GM12878 (cell line): ENCODE measurements around the gene MS4A6A.

Experiments used
- FOXK2 ChIP-seq: fragments of 450-650 bp; IDR thresholded peaks from 2 replicates; pipeline ENCODE4 v1.6.1; 2017; ENCODE audit warnings: mild to moderate bottlenecking, moderate library complexity
- POLR2AphosphoS5 ChIP-seq: IDR thresholded peaks from 2 replicates; pipeline ENCODE4 v1.6.1; 2011; ENCODE audit warnings: mild to moderate bottlenecking, low read length, inconsistent platforms
- RFX5 ChIP-seq: IDR thresholded peaks from 2 replicates; pipeline ENCODE4 v1.6.1; 2011; ENCODE audit warnings: low read depth, low read length, improper control_type of control experiment
- SMC3 ChIP-seq: IDR thresholded peaks from 2 replicates; pipeline ENCODE4 v1.6.1; 2011; ENCODE audit warnings: low read length, improper control_type of control experiment, borderline replicate concordance
- TF ChIP-seq, protein P1 (sequence below): IDR thresholded peaks from 2 replicates; pipeline ENCODE4 v1.6.1; 2011; ENCODE audit warnings: mild to moderate bottlenecking, low read depth, low read length, moderate library complexity; ENCODE audit not compliant: insufficient replicate concordance

DNA sequence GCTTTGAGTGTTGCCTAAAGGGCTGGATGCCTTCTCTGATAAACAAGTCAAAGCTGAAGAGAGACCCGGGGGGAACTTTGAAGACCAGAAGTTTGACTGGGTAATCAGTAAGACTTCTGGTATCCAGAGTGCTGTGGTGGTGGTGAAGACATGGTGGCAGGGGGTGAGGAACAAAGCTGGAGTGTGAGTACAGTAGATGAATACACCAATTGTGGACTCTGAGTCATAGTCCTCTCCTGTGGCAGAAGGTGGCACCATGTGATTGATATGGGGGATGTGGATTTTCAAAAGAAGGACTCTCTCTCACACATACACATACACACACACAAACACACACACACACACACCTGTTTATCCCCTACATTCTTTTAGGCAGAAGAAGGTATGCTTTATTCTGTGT lies 12.3 kb downstream of the MS4A6A start:
- no peak for TF ChIP-seq RFX5
- TF ChIP-seq POLR2AphosphoS5, result no peak
- TF ChIP-seq FOXK2, result no peak
- TF ChIP-seq, protein P1, sequence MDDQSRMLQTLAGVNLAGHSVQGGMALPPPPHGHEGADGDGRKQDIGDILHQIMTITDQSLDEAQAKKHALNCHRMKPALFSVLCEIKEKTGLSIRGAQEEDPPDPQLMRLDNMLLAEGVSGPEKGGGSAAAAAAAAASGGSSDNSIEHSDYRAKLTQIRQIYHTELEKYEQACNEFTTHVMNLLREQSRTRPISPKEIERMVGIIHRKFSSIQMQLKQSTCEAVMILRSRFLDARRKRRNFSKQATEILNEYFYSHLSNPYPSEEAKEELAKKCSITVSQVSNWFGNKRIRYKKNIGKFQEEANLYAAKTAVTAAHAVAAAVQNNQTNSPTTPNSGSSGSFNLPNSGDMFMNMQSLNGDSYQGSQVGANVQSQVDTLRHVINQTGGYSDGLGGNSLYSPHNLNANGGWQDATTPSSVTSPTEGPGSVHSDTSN, result no peak
- no peak for TF ChIP-seq SMC3
